ENCODE data around the gene CDH18.

The CDH18 gene

GRCh38 chr5:19733612-19734495, 254.1 kb downstream of the CDH18 start:
- no peak for DNase-seq

- DNase-seq, result no peak
Measured at GRCh38 chr5:19728571-19728970, 259.4 kb downstream of the CDH18 start.

- no peak for DNase-seq
Measured at GRCh38 chr5:19719109-19719508, 268.9 kb downstream of the CDH18 start.

- no peak for DNase-seq
Measured at GRCh38 chr5:19713740-19714139, 274.3 kb downstream of the CDH18 start.

- DNase-seq, result no peak
Measured at GRCh38 chr5:19709403-19709802, 278.6 kb downstream of the CDH18 start.

- no peak for DNase-seq
Measured at GRCh38 chr5:19706776-19707175, 281.2 kb downstream of the CDH18 start.

DNA sequence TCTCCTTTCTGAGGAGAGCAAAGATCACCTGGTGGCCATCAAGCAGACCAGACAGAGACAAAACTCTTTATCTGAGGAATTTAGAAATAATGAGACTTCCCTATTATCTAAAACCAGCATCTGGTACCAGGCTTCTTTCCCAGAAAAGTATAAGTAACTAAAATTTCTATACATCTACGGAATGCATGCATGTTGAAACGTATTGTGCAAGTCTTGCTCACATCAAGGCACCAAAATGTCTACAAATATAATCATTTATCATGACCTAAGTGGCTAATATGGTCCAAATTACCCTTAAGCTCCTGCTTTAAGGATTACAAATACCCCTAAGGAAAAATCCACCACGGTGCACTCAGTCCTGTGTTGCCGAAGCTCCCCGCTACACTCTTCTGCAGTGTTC, 286.3 kb downstream of the CDH18 start:
- no peak for DNase-seq

DNA sequence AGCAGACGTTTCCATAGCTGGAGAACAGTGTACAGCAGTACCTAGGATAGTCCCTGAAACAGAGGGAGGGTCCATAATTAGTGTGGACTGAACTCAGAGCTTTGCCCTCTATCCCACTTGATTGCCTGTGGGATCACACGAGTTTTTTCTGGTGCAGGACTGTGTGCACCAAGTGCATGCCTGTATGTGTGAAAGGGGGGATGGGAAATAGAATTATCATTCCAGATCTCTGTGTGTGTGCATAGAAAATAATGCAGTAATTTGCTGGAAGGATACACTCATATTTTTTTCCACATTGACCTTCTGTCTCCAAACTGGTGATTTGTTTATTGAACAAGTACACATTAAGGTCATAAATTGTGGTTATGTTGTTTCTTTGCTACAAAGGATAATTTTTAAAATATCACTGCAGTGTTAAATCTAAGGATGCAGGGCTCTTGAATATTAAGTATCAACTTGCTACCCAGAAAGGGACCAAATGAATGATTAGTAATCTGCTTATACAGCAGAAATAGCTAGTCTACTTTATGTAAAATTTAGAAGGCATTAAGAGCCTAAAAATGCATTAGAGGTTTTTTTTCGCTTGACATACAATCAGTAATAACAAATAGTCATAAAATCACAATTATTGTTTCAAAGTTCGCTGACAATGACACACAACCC, 292.9 kb downstream of the CDH18 start:
- no peak for DNase-seq

DNA sequence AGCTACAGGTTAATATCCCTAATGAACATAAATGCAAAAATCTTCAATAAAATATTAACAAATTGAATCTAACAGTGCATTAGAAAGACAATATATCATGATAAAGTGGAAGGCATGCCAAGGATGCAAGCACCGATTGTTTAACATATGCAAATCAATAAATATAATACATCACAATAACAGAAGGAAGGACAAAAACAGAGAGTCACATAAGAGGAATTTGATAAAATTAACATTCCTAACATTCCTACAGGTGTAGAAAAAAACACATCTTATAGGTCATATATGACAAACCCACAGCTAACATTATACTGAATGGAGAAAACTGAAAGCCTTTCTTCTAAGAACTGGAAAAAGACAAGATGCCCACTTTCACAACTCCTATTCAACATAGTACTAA, 297.0 kb downstream of the CDH18 start:
- DNase-seq, result no peak

DNA sequence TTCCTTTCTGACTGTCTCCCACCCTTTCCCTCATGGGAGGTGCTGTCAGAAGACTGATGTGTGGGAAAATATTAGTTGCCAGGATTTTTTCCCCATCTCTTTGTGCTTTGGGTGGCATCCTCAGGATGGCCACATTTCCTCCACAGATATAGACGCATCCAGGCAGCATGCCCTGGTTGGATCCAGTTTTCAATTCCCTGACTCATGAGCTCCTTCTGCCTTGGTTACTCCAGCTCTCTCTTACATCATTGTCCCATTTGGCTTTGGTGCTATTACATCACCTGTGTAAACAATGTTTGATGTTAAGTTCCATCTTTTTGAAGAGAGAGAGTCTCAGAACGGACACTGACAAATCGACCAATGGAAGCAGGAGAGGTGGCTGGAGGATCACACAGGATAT, 302.5 kb downstream of the CDH18 start:
- DNase-seq, result no peak

DNA sequence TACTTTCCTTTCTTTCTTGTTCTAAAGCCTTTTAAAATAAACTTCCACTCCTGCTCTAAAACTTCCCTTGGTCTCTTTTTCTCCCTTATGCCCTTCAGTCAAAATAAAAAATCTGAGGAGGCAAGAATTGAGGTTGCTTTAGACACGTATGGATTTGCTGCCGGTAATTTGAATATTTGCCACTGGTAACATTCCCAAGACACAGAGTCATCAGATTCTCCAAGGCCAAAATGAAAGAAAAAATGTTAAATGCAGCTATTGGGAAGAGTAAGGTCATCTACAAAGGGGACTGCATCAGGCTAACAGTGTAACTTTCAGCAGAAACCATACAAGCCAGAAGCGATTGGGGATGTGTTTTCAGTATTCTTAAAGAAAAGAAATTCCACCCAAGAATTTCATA, 311.1 kb downstream of the CDH18 start:
- no peak for DNase-seq

DNA sequence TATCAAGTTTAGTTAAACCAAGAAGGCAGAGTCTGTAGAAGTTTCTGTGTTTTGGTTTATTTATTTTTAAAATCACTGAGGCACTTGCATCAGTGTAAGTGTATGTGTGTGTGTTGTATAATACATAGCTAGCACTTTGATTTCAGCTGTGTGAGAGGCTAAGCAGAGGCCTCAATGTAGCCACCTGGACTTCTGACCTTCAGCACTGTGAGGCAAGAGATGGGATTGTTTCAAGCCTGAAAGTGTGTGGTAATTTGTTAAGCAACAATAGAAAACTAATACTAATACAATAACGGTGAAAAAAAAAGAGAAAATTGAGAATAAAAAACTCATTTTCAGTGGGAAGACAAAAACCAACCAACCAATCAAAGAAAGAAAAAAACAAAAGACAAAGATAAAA, 327.3 kb downstream of the CDH18 start:
- DNase-seq, result no peak

DNA sequence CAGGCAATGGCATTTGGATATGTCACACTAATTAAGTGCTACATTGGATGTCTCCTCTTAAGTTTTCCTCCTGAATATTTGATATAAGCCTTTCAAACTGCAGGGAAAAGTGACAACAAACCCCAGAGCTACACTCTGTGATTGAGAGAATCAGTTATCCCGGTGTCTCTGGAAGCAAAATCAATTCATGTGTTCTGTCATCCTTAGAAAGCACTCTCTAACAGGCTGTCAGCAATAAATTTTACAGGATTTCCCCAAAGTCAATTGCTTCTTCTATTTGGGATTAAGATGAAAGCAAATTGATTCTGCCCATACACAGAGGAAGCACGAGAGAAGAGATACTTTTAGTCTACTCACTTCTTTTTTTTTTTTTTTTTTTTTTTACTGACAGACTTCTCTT, 332.4 kb downstream of the CDH18 start:
- no peak for DNase-seq

- DNase-seq, result no peak
Measured at GRCh38 chr5:19638461-19638860, 349.5 kb downstream of the CDH18 start.

DNA sequence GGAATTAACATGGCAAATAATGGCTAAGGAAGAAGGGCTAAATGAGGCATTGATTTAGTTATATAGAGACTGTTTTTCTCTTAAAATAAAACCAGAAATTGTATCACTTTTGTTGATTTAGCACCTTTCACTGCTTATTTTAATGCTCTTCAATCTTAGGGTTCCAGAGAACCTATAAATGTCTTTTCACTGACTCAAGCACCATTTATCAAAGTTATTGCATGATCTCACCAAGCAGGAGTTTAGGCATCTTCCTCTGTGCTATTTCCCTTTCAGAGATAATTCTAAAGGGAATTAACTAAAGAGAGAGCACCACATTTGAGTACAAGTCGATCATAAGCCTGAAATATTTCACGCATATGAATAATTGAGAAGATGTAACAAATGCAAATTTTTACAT, 357.1 kb downstream of the CDH18 start:
- no peak for DNase-seq

GRCh38 chr5:19626211-19626610, 361.8 kb downstream of the CDH18 start:
- DNase-seq, result no peak

DNA sequence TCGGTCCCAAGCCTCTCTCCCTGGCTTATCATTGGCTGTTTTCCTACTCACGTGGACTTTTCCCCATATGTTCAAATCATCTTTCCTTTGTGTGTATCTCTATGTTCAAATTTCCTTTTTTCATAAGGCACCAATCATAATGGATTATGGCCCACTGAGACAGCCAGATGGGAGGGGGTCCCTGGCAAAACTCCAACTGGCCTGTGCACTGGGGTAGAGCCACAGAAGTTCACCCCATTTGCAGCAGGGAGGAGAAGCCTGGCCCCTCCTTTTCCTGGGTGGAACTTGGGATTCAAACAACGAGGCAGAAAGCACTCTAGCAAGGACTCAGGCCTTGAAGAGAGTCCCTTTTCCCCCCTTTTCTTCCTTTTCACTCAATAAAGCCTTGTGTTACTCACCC, 362.4 kb downstream of the CDH18 start:
- DNase-seq, result no peak

DNA sequence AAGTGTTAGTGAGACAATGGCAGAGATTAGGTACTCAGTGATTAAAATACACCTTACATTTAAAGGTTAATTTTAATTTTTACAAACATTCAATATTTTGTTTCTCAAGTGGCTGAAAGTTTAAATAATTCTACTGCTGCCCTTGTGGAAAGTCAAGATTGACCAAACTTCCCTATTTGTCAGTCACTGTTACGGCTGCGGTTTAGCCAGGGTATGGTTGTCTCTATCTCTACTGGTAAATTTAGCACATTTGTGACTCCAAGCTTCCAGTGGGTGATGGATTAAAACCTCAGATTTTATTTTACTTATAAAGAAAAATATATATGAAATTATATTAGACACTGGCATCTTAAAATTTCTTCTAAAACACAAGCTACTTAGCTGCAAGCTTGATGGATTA, 368.4 kb downstream of the CDH18 start:
- no peak for DNase-seq

GRCh38 chr5:19616701-19617215, 371.2 kb downstream of the CDH18 start:
- no peak for DNase-seq

GRCh38 chr5:19615661-19616060, 372.3 kb downstream of the CDH18 start:
- no peak for DNase-seq

DNA sequence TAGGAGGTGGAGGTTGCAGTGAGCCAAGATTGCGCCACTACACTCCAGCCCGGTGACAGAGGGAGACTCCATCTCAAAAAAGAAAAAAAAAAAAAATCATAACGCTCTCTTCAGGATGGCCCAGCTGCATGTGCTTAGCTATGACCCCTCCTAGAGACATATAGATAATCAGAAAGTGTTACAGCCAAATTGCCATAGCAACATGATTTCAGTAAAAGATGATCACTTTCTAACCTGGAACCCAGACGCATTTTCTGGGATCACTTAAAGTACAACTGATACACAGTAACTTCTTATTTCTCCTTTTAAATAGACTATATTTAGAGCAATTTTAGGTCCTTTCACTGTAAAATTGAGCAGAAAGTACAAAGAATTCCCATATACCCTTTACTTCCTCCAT, 372.9 kb downstream of the CDH18 start:
- DNase-seq, result no peak

DNA sequence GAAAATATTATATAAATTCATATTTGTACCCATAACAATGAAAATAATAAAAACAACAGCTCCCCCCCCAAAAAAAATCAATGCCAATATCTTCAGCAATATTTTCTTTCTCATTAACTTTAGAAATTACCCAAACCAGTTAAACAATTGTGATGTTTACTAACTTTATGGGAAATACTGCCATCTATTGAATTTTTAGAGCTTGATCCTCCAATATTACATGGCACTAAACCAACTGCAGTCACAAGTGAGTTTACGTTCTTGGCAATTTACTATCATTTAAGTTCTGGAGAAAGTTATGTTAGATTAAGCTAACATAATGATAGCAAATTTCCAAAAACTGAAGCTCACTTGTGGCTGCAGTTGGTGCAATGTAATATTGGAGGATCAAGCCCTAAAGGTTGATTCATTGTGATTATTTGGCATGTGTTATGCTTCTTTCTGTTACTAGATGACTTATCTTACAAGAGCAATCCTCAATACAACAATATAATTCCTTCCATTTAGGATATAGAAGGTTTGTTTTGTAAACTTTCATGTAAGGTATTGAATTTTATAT, 379.5 kb downstream of the CDH18 start:
- DNase-seq, result no peak

DNA sequence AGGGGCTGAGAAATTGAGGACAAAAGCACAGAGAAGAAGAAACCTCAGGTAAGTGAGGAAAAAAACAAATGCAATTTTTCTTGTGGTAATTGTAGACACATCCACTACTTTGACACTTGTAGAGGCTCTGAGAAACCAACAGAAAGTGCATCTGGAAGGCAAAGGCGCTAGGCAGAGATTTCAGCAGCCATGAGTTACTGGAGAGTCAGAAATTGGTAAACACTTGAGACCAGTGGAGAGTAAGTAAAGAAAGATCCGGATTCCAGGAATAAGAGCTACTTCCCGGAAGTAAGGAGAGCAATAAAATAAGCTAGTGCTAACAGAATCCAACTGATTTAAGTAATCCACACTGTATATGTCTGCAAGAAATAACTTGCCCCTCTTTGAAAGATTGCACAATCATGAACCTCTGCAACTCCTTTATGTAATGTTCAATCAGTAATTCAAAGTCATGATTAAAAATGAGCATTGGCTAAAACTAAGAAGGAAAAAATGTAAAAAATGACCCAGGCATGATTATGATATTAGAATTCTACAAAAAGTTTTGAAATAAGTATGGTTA, 382.1 kb downstream of the CDH18 start:
- DNase-seq, result no peak

GRCh38 chr5:19584131-19584530, 403.9 kb downstream of the CDH18 start:
- no peak for DNase-seq

All from inflammatory macrophage treated with lipopolysaccharide for 4 hours (primary cell).